GM19463 (cell line): Measurements from ENCODE around the gene R3HDM2.
"Not testable (repeated sequence)": the region's sequence is repeated elsewhere in the genome, so short reads cannot be mapped to it uniquely, and the experiment has no call there.

Experiments
- ATAC-seq: cut with Tn5 transposase; IDR thresholded peaks from one replicate; pipeline ENCODE4 v1.9.1; 2021; ENCODE audit warnings: mild to moderate bottlenecking, moderate library complexity; ENCODE audit not compliant: unreplicated experiment

The R3HDM2 gene

DNA sequence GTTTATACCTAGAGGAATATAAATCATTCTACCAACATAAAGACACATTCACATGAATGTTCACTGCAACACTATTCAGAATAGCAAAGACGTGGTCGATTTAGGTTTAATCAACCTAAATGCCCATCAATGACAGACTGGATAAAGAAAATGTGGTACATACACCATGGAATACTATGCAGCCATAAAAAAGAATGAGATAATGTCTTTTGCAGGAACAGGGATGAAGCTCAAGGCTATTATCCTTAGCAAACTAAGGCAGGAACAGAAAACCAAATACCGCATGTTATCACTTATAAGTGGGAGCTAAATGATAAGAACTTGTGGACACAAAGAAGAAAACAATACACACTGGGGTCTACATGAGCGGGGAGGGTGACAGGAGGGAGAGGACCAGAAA is 94.5 kb downstream of the R3HDM2 start:
- ATAC-seq = not testable (repeated sequence)

DNA sequence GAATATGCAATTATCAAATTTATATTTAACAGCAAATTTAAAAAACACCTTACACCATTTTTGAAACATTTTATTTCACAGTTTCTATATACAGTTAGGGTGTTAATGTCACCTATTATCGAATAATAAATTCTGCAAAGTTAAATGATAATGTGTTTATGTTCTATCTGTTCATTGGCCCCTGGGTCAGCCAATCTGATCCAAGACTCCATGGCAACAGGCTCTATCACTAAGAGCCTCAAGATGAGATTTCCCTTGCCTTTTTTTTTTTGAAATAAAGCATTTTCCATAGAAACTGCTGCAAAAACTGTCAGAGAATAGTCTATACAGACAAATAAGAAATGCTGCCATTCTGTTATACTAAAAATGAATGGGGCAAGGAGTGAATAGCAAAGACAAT is 96.6 kb downstream of the R3HDM2 start:
- ATAC-seq = no peak

DNA sequence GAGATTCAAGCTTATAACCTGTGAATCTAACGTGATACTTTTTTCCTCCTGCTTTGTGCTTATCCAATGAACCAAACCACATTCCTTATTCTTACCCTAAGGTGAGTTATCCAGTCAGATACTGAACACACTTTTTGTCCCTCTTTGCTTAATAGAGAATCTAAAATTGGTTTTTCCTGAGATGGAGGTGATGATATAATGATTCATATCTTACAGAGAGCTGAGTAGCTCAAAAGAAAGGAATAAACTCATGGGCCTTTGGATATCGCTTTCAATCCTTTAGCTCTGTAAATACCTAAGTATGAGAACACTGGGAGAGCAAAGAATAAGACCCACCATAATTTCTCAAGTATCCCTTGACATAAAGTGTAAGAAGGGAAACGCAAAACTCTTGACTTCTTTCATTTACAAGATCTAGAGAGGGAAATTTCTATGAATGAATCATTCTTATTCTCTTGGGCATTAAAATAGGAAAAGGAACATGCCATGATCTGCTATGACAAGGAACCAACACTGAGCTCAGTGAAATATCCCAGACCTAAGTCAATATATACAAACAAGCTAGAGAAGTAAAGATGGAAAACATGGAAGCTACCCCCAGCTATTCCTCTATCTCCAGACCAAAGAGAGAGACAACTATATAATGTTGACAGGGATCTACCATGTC is 98.1 kb downstream of the R3HDM2 start:
- no peak for ATAC-seq

DNA sequence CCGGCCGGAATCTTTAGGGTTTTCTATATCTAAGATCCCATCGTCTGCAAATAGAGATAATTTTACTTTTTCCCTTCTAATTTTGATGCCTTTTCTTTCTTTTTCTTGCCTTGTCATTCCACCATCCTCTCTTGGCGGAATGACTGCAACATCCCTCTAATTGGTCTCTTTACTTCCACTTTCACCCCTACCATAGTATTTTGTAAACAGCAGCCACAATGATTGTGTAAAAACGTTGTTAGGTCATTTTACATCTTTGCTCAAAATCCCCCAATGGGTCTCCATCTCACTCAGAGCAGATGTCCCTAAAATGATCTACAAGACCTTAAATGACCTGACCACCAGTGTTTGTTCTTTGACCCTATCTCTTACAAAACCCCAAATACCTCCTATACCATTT is 99.9 kb downstream of the R3HDM2 start:
- no peak for ATAC-seq

DNA sequence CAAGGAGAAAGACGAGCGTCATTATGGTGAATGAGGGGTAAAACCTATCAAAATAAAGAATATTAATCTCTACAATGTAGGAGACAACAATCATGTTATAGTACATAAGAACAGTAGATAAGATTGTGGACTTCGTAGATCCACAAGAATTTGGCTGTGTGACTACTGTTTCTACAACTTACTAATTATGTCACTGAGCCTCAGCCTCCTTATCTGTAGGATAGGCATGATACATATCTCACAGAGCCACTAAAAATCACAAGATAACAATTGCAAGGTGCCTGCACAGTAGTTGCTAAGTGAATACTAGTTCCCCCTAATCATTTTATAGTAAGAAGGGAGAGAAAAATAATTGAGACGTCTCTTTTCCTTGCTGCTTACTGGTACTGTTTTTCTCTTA is 101.6 kb downstream of the R3HDM2 start:
- ATAC-seq = no peak

DNA sequence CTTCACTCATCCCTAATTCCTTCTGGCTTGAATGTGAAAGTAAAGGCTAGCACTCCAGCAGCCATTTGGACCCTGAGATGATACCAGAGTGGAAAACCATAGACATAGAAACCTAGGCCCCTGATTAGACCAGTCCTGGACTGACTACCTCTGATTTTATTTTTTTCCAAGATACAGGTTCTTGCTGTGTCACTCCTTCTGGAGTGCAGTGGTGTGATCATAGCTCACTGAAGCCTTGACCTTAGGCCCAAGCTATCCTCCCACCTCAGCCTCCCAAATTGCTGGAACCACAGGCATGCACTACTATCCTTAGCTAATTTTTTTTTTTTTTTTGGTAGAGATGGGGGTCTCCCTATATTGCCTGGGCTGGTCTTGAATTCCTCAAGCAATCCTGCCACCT is 105.4 kb downstream of the R3HDM2 start:
- no peak for ATAC-seq

DNA sequence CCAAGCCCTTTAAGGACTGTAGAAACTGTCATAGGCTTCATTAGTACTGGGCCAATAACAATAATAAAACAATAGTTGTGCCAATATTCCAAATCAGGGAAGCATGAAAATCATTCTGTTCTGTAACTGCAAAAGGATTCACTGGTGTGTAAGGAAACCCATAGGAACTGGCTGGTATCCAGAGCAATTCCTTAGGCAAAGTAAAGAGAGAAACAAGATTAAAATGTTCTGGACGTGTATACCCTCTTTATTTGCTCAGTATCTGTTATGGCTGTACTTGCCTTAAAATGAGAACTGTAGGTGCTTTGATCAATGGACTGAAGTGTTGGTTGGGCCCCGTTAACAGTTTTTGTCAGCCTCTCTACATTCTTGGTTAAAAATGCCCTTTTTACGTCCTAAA is 107.4 kb downstream of the R3HDM2 start:
- ATAC-seq = no peak

DNA sequence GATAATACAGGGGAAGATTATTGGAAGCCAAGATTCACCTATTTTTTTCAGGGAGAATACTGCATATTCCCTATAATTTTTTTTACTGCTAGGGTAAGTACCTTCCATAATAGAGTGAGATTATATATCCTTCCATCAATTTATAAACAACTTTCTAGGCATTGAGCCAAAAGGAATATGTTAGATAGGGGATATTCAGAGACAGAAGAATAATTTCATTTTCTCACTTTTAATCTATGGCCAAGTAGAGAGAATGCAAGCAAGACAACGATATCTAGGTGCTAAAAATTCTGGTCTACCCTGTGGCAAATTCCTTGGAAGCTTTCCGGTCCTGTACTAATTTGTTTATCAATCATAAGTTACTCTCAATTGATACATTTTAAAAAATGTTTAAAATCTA is 110.2 kb downstream of the R3HDM2 start:
- ATAC-seq = no peak

DNA sequence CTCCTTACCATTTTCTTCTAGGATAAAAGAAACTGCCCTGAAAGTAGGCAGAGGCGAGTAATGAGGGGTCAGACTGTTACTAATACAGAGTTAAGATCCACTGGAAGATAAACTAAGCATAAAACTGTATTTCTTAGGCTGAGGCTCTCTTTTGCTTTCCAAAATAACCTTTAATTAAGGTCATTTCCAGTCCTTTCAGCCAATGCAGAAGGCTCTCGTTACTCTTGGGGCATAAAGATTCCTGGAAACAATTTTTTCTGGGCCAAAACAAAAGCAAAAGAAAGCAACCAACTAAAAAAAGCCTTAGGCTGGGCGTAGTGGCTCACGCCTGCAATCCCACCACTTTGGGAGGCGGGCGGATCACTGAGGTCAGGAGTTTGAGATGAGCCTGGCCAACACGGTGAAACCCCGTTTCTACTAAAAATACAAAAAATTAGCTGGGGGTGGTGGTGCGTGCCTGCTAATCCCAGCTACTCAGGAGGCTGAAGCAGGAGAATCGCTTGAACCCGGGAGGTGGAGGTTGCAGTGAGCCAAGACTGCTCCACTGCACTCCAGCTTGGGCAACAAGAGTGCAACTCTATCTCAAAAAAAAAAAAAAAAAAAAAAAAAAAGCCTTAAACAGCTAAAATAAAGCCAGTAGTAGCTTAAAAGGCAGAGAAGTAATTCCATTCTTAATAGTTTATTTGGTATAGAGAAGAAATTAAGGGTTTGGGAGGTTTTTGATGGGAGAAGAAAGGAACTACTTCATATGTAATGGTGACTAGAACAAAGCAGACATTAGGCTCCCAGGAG is 111.0 kb downstream of the R3HDM2 start:
- ATAC-seq = no peak

DNA sequence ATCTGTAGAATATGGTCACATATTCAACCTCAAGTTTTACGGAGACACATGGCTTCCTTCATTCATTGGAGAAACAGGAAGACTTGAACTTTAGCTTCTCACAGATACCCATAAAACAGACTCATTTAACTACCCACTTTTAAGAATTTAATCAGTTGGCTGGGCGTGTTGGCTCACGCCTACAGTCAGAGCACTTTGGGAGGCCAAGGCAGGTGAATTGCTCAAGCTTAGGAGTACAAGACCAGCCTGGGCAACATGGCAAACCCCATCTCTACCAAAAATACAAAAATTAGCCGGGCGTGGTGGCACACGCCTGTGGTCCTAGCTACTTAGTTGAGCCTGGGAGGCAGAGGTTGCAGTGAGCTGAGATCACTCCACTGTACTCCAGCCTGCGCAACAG is 115.2 kb downstream of the R3HDM2 start:
- ATAC-seq = no peak

DNA sequence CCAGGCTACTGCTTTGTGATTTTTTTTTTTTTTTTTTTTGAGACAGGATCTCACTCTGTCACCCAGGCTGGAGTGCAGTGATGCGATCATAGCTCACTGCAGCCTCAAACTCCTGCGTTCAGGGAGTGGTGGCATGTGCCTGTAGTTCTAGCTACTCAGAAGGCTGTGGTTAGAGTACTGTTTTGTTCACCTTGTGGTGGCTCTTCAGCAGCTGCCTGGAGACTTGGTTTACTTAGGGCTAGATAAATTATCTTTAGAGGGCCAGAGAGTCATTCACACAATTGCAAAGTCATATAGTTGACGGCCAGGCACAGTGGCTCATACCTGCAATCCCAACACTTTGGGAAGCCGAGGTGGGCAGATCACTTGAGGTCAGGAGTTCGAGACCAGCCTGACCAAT is 118.6 kb downstream of the R3HDM2 start:
- not testable (repeated sequence) for ATAC-seq

DNA sequence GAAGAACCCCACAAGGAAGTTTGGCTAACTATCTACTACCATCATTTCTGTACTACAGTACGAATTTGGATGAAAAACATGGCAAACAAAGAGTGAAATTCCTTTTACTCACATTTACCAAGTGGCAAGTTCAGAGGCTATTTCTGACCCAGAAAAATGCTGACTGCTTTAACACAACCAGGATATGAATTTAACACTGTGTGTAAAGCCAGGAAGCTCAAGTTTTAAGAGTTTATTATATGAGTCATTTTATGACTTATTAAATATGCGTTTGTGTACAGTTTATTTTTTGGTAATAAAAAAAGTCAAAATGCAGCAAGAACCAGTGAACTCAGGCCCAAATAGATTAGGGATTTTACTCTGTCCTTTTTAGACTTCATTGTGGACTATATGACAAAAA is 121.4 kb downstream of the R3HDM2 start:
- ATAC-seq = no peak

DNA sequence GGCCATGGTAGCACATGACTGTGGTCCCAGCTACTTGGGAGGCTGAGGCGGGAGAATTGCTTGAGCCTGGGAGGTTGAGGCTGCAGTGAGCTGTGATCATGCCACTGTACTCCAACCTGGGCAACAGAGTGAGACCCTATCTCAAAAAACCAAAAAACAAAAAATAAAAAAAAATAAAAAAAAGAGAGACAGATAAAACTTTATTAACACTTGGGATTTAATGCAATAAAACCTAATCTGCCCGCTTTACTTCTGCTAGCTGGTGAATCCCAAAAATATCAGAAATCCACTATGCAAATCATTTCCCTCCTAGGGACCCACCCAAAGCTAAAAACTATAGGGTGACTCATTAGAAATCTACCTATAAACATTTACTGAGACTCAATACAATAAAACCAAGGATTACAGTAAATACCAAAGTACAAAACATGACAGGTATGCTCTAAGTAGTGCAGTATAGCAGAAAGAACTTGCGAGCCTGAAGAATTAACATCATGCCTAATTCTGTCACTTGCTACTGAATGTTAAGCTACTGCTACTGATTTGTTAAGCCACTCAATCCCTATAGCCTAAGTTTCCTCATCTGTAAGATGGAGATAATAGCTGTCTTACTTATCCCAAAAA is 129.8 kb downstream of the R3HDM2 start:
- no peak for ATAC-seq

DNA sequence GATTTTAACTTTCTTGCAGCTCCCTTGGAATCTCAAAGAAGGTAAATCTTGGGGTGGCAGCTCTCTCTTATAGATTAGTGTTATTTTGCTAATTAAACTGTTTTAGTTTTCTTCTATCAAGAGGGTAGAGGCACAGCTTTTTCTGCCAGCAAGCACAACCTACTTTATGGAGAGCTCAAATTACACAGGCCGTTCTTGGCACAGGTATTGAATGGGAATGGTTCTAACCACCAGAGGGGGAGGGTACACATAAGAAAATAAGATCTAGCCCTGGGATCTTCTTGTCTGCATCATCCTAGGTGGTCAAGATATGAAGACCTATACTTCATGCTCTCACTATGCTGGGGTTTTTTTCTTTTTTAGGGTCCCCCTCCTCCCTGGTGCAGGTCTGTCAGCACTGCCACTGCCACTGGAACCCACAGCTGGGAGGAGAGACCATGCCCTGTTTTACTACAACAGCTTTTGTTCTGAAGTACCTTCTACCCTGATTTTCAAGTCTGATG is 131.3 kb downstream of the R3HDM2 start:
- no peak for ATAC-seq

DNA sequence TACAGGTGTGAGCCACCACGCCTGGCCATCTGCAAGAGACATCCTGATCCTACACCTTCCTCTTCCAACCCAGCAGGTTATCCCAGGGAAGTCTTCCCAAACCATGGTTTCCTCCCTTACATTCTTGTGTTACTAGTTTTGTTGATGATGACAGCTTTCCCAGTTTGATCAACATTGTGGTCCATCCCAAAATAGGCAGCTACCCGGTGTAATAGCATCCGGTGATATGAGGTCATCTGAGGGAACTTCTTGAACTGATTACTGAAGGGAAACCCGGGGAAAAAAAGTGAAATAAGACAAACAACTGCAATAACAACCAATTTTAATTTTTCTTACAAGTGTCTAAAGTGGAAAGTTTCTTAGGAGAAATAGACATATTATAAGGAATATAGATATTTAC is 134.6 kb downstream of the R3HDM2 start:
- no peak for ATAC-seq

DNA sequence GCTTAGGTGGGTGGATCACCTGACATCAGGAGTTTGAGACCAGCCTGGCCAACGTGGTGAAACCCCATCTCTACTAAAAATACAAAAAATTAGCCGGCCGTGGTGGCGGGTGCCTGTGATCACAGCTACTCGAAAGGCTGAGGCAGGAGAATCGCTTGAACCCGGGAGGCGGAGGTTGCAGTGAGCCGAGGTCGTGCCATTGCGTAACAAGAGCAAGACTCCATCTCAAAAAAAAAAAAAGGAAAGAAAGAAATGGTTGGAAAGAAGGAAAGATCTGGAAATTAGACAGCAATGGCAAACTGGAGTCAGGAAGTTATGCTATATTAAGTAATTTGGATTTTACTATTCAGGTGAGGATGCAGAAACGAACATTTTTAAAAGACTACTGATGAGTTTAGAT is 148.8 kb downstream of the R3HDM2 start:
- ATAC-seq = not testable (repeated sequence)

DNA sequence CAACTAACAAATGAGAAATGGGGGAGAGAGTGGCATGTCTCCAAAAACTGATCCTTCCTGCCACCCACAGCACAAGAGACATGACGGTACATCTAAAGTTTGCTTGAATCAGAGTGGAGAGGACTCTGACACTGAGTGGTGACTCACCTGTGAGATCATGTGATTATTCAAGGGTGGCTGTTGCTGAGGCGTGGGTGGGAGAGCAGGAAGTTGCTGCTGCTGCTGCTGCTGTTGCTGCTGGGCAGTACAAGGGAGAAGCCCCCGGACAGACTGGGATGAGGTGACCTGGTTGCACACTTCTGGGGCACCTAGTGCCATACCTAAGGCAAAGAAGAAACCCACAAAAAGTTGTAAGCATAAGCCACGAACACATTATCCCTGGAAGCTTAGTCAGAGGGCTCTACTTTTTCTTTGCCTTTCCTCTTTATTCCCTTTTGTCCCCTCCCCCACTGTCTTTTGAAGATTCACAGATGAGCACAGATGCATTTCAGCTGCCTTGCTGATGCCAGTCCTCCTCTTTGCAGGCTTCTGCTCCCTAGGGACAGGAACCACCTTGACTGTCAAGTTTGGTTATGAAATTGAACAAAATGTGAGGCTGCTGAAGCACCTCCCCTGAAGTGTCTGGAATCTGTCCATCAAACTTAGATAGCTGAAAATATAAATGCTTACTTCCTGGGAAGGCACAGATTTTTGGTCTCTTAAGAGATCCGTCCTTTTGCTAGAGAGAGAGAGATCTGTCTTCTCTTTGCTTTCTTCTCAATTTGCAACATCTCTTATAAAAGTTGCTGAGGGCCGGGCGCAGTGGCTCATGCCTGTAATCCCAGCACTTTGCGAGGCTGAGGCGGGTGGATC is 150.4 kb downstream of the R3HDM2 start:
- ATAC-seq = peak; percentile 100

DNA sequence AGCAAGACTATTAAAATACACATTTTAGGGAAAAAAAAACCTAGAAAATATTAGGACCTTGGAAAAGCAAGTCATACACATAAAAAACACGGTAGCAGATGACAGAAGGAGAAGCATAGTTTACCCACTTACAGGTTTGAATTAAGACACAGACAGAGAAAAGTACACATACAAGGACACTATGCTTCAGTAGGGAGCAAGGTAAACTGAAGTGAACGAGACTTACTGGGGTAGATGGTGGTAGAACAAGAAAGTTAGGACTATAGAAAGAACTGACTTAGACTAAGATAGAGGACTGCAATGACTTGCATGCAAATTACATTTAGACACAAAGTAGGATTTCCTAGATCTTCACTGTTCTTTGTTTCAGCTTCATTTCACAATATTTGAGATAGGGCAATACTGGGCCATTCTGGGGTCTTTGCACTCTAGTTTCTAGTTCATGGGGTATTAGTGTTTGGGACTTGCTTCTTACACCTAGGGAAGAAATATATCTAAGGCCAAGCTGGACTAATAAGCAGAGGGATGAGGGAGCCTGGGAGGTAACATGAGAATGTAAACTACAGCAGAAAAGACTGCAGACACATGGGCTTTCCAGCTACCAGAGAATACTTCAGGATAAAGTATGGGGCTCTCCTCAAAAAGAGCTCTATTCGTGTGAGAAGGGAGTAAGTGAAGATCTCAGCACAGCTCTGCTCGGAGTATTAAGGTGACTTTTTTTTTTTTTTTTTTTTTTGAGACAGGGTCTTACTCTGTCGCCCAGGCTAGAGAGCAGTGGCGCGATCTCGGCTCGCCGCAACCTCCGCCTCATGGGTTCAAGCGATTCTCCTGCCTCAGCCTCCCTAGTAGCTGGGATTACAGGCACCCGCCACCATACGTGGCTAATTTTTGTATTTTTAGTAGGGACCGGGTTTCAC is 152.1 kb downstream of the R3HDM2 start:
- ATAC-seq = no peak

DNA sequence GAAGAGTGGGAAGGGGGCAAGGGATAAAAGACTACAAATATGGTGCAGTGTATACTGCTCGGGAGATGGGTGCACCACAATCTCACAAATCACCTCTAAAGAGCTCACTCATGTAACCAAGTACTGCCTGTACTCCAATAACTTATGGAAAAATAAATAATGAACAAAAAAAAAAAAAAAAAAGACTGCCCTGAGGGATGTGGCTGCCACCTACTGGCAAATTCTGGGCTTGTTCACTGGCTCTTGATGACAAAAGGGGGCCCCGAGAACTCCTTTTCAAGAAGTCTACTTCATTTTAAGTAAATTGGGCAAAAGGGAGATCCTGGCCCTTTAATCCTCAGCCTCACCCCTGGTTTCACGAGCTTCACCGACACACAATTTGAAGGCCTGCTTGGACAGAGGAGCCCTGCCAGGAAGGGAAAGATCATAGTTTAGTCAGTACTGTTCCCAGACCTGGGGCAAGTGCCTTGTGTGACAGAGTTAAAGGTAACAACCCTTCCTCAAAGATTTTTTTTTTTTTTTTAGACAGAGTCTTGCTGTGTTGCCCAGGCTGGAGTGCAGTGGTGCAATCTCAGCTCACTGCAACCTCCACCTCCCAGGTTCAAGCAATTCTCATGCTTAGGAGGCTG is 153.8 kb downstream of the R3HDM2 start:
- no peak for ATAC-seq

DNA sequence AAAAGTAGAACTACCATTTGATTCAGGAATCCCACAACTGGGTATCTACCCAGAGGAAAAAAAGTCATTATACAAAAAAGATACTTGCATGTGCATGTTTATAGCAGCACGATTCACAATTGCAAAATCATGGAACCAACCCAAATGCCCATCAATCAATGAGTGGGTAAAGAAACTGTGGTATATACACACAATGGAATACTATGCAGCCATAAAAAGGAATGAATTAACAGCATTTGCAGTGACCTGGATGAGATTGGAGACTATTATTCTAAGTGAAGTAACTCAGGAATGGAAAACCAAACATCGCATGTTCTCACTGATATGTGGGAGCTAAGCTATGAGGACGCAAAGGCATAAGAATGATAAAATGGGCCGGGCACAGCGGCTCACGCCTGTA is 154.6 kb downstream of the R3HDM2 start:
- not testable (repeated sequence) for ATAC-seq
